Fibroblast of villous mesenchyme (primary cell): ENCODE measurements around the gene RASAL1. TPM values are rescaled to one million over a fixed set of nuclear protein-coding genes. Genes with fewer than 3 reads are reported as not detected.
"Not testable (repeated sequence)": the region's sequence is repeated elsewhere in the genome, so short reads cannot be mapped to it uniquely, and the experiment has no call there.

ENCODE experiments used
- DNase-seq: peaks from one replicate; pipeline ENCODE4 v3.0.0-alpha.2; 2010; ENCODE audit warnings: low read depth
- H3K4me3 ChIP-seq: 2 replicates; pipeline ENCODE4 v1.5.1; 2011; ENCODE audit warnings: low read depth, mild to moderate bottlenecking, low read length
- total RNA-seq: library from RNA; depleted of rRNA; stranded (reverse); fragments of >200 nt; gene quantifications from 2 replicates; pipeline ENCODE4 v1.2.3, GENCODE V29; 2012
- TF ChIP-seq, protein P1 (sequence below): IDR thresholded peaks from 2 replicates; pipeline ENCODE4 v1.5.1; 2012; ENCODE audit warnings: low read depth, mild to moderate bottlenecking, low read length; ENCODE audit not compliant: insufficient read depth

The RASAL1 gene
- total RNA-seq, 1 donor = not detected

DNA sequence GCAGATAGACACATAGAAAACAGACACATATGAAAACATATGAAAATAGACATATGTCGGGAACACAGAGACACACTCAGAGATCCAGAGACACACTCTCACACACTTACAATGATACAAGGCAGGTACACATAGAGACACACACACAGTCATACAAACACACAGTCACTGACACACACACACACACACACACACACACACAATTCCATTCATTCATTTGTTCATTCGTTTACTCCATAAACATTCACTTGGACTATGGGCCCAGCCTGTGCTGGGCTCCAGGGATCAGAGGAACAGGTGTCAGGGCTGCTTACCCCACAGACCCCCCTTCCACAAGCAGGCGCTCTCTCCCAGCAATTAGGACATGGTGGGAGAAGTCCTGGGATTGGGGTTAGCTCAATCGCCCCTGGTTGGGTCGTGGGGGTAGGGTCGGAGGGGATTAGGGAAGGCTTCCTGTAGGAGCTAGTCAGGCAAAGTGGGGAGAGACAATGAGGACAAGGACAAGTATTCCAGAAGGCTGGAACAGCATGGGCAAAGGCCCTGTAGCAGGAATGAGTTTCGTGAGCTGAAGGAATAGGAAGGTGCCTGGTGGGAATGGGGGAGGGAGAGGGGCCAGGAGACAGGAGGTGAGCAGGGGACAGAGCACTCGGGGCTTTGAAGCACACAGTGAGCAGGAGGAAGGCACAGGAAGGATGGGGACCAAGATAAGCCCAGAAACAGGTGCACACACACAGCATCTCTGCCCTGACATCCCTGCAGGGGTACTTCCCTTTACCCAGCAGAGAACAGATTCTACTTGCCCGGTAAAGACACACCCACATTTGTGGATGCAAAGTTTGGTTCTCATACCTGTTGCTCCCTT lies 6.5 kb downstream of the RASAL1 start:
- TF ChIP-seq, protein P1, sequence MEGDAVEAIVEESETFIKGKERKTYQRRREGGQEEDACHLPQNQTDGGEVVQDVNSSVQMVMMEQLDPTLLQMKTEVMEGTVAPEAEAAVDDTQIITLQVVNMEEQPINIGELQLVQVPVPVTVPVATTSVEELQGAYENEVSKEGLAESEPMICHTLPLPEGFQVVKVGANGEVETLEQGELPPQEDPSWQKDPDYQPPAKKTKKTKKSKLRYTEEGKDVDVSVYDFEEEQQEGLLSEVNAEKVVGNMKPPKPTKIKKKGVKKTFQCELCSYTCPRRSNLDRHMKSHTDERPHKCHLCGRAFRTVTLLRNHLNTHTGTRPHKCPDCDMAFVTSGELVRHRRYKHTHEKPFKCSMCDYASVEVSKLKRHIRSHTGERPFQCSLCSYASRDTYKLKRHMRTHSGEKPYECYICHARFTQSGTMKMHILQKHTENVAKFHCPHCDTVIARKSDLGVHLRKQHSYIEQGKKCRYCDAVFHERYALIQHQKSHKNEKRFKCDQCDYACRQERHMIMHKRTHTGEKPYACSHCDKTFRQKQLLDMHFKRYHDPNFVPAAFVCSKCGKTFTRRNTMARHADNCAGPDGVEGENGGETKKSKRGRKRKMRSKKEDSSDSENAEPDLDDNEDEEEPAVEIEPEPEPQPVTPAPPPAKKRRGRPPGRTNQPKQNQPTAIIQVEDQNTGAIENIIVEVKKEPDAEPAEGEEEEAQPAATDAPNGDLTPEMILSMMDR = no peak
- H3K4me3 ChIP-seq = no peak overlapping the region
- DNase-seq = no peak

DNA sequence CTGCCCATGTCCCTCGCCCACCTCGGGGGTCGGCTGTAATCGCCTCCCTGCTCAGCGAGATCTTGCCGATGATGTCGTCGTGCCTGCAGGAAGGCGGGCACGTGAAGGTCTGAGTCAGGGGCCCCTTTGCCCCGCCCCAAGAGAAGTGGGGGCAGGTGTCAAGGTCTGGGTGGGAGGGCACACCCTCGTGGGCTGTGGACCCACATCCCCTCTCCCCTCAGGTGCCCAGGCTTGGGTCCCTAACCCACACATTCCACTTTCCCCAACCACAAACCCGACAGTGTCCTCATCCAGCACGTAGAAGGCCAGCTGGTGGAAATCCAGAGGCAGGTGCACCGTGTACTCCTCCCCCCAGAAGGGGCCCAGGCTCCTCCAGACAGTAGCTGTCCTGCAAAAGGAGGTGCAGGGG lies 7.8 kb downstream of the RASAL1 start:
- TF ChIP-seq, protein P1 = no peak
- DNase-seq = no peak
- H3K4me3 ChIP-seq = no peak overlapping the region

DNA sequence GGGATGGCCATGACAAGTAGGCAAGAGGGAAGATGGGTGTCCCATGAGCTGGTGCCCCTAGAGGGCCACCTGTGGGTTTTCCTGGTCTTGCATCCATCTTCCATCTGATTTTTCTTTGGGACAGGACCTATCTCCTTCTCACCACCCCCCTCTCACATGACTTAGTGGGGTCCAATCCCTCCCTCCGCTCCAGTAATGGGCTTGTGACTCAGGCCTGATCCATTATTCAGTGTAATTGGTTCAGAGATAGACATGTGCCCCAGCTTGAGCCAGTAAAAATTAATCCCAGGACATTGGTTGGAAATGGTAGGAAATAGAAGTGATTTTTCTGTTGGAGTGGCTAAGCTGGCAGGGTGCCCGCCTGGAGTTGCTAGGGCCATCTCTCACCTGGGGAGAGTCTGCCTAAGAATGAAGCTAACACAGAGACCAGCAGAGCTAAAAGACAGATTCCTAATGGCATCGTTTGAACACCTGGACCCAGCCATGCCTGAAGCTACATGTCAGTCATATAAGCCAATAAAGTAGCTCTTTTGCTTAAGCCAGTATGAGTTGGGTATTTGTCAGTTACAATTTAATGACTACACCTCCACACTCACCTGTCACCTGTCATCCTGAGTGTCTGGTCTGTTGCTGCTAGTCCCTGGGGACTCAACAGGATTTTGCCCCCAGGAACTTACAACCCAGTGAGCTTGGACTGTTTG lies 14.7 kb downstream of the RASAL1 start:
- no peak overlapping the region for H3K4me3 ChIP-seq
- no peak for DNase-seq
- TF ChIP-seq, protein P1 = no peak

GRCh38 chr12:113119980-113120669 lies 15.4 kb downstream of the RASAL1 start:
- DNase-seq = no peak
- no peak overlapping the region for H3K4me3 ChIP-seq
- TF ChIP-seq, protein P1 = no peak

DNA sequence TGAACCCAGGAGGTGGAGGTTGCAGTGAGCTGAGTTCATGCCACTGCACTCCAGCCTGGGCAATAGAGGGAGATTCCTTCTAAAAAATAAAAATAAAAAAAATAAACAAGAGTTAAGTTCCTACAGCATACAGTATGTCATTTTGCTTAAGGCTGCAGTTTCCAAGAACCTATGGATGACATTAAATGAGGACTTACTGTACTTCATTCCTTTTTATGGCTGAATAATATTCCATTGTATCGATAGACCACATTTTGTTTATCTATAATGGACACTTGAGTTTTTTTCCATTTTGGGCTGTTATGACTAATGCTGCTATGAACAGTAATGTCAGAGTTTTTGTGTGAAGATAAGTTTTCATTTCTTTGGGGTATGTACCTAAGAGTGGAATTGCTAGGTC lies 17.4 kb downstream of the RASAL1 start:
- TF ChIP-seq, protein P1 = no peak
- DNase-seq = no peak
- no peak overlapping the region for H3K4me3 ChIP-seq

- not testable (repeated sequence) for H3K4me3 ChIP-seq, DNase-seq
Measured at GRCh38 chr12:113117684-113118083, 17.9 kb downstream of the RASAL1 start.

GRCh38 chr12:113116875-113117274 lies 18.7 kb downstream of the RASAL1 start:
- DNase-seq = no peak
- TF ChIP-seq, protein P1 = no peak
- H3K4me3 ChIP-seq = no peak overlapping the region
